Measurements from ENCODE around the gene ERF.

Gene ERF

GRCh38 chr19:42206871-42207755, 47.8 kb downstream of the ERF start:
- no peak for DNase-seq

GRCh38 chr19:42204664-42205063, 50.3 kb downstream of the ERF start:
- DNase-seq: no peak

- DNase-seq: no peak
These were observed 51.2 kb downstream of the ERF start for GRCh38 chr19:42203700-42204099.

GRCh38 chr19:42202290-42202880, 52.5 kb downstream of the ERF start:
- DNase-seq: no peak

- DNase-seq: no peak
These were observed 53.2 kb downstream of the ERF start for GRCh38 chr19:42201489-42202289.

GRCh38 chr19:42200116-42200715, 54.7 kb downstream of the ERF start:
- DNase-seq: no peak

GRCh38 chr19:42199440-42200115, 55.4 kb downstream of the ERF start:
- DNase-seq: peak; percentile 70

- DNase-seq: no peak
These were observed 56.1 kb downstream of the ERF start for GRCh38 chr19:42198676-42199439.
